RPMI7951 (cell line): ENCODE results near the gene LRRC32. TPM values are rescaled to one million over a fixed set of nuclear protein-coding genes. Genes with fewer than 3 reads are reported as not detected.
"Not testable (repeated sequence)": the region's sequence is repeated elsewhere in the genome, so short reads cannot be mapped to it uniquely, and the experiment has no call there.

Source experiments
- DNase-seq: peaks from one replicate; pipeline ENCODE4 v3.0.0-alpha.2; 2012; ENCODE audit warnings: low read depth
- total RNA-seq: library from RNA; depleted of rRNA; stranded (reverse); fragments of >200 nt; shearing (Covaris generic); gene quantifications from 2 replicates; pipeline ENCODE4 v1.2.3, GENCODE V29; 2014

LRRC32 gene
- total RNA-seq, 1 experiment from 2014 or later = 13.6 TPM

- no peak for DNase-seq
Measured at GRCh38 chr11:76653012-76653673, 17.4 kb downstream of the LRRC32 start.

DNA sequence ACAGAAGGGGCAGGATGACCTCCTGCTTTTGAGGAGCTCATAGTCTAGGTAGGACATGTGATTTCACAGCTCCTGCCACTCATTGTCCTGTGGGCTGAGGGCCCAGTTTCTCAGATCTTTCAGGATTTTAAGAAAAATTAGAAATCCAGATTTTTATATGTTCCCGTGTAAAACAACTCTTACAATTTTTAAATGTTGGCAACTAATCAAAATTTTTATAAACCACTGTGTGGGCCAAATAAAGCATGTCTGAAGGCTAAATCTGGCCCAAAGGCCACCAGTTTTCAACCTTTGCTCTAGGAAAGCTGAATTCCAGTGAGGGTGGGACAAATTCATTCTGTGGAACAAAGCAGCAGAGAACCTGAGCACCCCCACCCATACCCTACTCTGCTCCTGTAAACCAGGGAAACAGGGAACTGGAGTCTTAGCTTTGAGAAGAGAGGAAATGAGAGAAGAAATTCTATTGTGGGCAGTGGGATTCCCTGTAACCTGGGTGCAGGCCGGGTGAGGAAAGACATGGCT, 20.6 kb downstream of the LRRC32 start:
- no peak for DNase-seq

GRCh38 chr11:76649011-76649410, 21.5 kb downstream of the LRRC32 start:
- DNase-seq = no peak

- no peak for DNase-seq
Measured at GRCh38 chr11:76648061-76648460, 22.5 kb downstream of the LRRC32 start.

DNA sequence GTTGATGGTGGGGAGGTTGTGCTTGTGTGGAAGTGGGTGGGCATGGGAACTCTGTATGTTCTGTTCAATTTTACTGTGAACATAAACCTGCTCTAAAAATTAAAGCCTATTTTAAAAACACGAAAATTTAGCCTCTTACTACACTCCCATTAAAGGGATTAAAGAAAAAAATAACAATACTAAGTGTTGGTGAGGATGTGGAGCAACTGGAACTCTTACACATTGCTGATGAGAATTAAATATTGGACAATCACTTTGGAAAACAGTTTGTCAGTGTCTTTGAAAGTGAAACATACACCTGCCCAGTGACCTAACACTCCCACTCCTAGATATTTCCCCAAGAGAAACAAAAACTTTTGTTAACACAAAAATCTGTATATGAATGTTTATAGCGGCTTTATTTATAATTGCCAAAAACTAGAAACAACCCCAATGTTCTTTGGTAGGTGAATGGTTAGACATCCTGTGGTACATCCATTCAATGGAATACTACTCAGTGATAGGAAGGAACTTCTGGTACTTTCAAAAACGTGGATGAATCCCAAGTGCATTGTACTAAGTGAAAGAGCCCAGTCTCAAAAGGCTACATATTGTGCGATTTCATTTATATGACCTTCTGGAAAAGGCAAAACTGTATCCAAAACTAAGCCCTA, 23.5 kb downstream of the LRRC32 start:
- DNase-seq = no peak

- DNase-seq = peak; percentile 43
Measured at GRCh38 chr11:76644591-76644990, 26.0 kb downstream of the LRRC32 start.

GRCh38 chr11:76643711-76644110, 26.8 kb downstream of the LRRC32 start:
- not testable (repeated sequence) for DNase-seq

- no peak for DNase-seq
Measured at GRCh38 chr11:76642341-76642740, 28.2 kb downstream of the LRRC32 start.

GRCh38 chr11:76641905-76642304, 28.6 kb downstream of the LRRC32 start:
- no peak for DNase-seq

DNA sequence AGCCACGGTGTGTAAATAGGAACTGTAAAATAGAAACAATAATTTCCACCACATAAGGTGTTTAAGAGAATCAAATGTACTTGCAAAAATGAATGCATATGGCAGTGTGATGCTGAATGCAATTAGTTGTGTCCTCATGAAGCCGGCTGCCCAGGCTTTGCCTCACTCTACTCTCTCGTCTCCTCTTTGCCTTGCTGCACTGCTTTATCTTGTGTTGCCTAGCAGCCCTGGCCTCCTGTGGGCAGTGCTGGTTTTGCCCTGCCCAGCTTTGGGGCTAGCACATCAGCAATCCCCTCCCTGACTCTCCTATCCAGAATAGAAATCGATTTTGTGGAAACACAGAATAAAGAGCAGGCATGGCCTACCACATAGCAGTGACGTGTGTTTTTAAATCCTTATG, 30.0 kb downstream of the LRRC32 start:
- DNase-seq = no peak

GRCh38 chr11:76639621-76640020, 30.9 kb downstream of the LRRC32 start:
- no peak for DNase-seq

DNA sequence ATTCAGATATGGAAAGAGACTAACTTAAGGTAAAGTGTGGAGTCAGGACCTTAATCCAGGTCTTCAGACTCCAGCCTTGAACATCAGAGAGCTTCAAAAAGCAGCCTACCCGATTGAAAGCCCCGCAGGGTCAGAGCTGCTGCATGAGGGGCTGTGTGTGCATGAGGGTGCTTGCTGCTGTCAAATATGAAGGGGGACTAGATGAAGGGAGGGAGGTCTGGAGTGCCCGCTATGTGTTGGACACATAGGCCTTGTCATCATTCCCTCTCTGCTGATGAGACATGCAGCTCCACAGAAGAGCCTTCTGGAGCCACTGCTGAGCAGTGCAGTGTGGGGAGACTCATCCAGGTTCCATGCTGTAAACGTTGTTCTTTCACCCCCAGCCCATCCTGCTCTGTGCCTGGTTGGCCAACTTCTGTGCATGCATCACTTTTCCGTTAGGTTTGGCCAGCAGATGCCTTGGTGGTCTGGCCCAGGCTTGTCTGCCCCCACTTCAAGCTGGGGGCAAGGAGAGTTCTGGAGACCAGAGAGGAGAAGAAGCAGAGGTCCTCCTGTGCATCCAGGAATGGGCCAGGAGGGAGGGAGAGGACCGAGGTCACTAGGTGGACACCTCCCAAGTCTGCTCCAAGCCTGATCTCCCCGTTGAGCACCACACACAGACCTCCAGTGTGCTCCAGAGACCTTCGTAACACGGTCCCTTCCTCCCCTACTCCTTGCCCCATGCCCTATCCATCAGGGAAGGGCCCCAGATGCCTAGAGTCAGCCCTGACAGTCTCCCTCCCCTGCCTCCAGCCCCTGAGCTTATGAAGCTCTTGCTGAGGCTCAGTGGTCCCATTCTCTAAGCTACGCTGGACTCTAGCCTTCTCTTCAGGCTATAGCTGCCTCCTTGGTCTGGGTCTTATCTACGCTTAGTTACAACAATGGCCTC, 32.0 kb downstream of the LRRC32 start:
- no peak for DNase-seq

GRCh38 chr11:76637491-76638269, 32.9 kb downstream of the LRRC32 start:
- peak; percentile 56 for DNase-seq

DNA sequence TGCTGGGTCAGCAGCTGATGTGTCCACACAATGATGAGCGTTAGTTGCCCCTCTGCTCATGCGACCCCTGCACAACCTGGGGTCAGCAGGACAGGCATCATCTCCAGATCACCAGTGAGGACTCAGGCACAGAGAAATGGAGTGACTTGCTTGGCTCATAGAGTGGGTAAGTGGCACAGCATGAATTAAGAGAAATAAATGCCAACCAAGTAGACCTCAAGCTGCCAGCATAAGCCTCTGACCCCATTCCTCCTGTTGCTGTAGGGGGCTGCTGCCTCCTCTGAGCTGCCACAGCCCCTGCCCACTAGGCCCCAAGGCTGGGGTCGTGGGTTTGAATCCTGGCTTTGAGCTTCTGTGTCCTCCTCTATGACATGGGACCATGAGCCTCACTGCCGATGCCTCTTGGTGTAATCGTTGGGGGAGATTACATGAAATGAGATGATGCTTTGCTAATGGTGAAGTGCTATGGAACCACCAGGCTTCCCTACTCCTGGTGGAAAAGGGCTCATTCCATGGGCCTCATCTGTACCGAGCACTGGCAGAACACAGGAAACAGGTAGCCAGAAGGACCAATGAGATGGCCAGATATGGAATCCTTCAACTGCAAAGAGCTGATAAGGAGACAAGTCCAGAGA, 33.6 kb downstream of the LRRC32 start:
- DNase-seq = no peak

- no peak for DNase-seq
Measured at GRCh38 chr11:76635991-76636738, 34.4 kb downstream of the LRRC32 start.

GRCh38 chr11:76634886-76635285, 35.7 kb downstream of the LRRC32 start:
- no peak for DNase-seq

DNA sequence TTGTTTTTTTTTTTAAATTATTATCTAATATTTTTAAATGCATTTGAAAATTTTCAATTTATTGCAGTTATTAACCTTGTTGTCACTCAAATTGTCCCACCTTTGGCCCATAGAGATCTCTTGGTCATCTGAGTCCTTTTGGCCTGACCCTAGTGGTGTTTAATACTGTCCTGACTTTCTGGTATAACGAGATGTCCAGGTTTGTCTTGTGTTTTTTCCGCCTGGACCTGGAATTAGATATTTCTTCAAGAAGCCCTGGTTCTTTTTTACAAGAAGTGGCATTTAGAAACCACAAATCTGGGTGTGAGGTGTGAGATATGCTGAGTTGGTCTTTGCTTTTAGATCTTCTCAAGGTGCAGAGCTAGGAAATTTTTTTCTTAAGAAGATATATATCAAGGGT, 38.1 kb downstream of the LRRC32 start:
- DNase-seq = no peak

GRCh38 chr11:76631566-76632308, 38.8 kb downstream of the LRRC32 start:
- no peak for DNase-seq

GRCh38 chr11:76630600-76631281, 39.8 kb downstream of the LRRC32 start:
- DNase-seq = no peak
